Measurements from ENCODE around the gene COP1. TPM values are rescaled to one million over a fixed set of nuclear protein-coding genes. Genes with fewer than 3 reads are reported as not detected.

COP1 gene
- total RNA-seq, 1 donor from 2014 or later, result 37.0 TPM

DNA sequence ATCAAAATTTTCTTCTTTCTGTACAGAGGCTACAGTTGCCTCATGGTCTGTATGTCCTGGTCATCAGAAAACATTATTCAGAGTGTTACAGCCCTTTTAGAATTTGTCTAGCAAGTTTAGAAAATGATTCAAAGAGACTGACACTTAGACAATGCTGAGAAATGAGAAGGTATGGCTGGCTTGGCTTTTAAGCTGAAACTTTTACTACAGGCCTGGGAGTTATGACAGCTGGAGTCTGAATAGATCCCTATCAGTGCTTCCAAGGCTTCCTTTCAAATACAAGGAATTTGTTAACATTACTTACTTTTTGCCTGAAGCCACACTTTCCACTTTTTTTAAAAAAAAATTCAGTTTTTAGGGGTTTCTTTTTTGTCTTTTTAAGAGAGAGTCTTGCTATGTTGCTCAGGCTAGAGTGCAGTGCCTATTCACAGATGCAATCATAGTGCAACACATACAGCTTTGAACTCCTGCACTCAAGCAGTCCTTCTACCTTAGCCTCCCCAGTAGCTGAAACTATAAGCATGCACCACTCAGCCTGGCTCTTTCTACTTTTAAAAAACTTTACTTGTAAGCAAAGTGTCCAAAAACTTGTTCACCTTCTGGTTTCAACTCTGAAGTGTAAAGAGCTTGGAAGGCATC, 10.5 kb upstream of the COP1 start:
- Mint-ChIP-seq H3K4me3 (ENCODE audit: unreplicated experiment) (no peak overlapping the region), H3K27ac (ENCODE audit: unreplicated experiment) (no peak overlapping the region), H3K36me3 (ENCODE audit: low read depth) (no peaks in the 10 kb centered on the region), H3K27me3 (ENCODE audit: low read depth) (peaks cover 19% of the 10 kb centered on the region), H3K9me3 (ENCODE audit: low read depth) (no peaks in the 10 kb centered on the region), H3K4me1 (ENCODE audit: low read depth) (no peaks in the 10 kb centered on the region)
- no peak for DNase-seq (ENCODE audit: low spot score)
- TF ChIP-seq, protein P1, sequence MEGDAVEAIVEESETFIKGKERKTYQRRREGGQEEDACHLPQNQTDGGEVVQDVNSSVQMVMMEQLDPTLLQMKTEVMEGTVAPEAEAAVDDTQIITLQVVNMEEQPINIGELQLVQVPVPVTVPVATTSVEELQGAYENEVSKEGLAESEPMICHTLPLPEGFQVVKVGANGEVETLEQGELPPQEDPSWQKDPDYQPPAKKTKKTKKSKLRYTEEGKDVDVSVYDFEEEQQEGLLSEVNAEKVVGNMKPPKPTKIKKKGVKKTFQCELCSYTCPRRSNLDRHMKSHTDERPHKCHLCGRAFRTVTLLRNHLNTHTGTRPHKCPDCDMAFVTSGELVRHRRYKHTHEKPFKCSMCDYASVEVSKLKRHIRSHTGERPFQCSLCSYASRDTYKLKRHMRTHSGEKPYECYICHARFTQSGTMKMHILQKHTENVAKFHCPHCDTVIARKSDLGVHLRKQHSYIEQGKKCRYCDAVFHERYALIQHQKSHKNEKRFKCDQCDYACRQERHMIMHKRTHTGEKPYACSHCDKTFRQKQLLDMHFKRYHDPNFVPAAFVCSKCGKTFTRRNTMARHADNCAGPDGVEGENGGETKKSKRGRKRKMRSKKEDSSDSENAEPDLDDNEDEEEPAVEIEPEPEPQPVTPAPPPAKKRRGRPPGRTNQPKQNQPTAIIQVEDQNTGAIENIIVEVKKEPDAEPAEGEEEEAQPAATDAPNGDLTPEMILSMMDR (IDR thresholded peaks at IDR 0.05), result no peak

DNA sequence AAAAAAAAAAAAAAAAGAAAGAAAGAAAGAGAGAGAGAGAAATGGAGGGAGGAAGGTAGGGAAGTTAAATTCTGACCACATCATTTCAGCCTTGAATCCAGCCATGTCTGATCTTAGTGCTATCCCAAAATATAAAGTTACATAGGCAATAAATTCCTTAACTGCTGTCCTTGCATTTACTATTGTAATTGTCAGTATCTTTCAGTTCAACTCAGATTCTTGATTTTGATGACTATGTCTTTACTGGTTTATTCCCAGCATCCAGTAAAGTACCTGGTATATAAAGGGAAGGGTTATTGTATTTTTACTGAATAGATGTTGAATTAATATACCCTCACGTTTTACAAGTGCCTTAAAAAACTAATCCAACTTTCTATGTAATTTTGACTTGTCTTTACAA, 8.9 kb upstream of the COP1 start:
- no peak overlapping the region for H3K27ac Mint-ChIP-seq (ENCODE audit: unreplicated experiment)
- peaks cover 17% of the 10 kb centered on the region for H3K27me3 Mint-ChIP-seq (ENCODE audit: low read depth)
- TF ChIP-seq, protein P1 (IDR thresholded peaks at IDR 0.05), result no peak
- no peak for DNase-seq (ENCODE audit: low spot score)
- H3K9me3 Mint-ChIP-seq (ENCODE audit: low read depth), result no peaks in the 10 kb centered on the region
- H3K4me1 Mint-ChIP-seq (ENCODE audit: low read depth), result peaks cover 4% of the 10 kb centered on the region
- H3K4me3 Mint-ChIP-seq (ENCODE audit: unreplicated experiment), result no peak overlapping the region
- H3K36me3 Mint-ChIP-seq (ENCODE audit: low read depth), result no peaks in the 10 kb centered on the region

DNA sequence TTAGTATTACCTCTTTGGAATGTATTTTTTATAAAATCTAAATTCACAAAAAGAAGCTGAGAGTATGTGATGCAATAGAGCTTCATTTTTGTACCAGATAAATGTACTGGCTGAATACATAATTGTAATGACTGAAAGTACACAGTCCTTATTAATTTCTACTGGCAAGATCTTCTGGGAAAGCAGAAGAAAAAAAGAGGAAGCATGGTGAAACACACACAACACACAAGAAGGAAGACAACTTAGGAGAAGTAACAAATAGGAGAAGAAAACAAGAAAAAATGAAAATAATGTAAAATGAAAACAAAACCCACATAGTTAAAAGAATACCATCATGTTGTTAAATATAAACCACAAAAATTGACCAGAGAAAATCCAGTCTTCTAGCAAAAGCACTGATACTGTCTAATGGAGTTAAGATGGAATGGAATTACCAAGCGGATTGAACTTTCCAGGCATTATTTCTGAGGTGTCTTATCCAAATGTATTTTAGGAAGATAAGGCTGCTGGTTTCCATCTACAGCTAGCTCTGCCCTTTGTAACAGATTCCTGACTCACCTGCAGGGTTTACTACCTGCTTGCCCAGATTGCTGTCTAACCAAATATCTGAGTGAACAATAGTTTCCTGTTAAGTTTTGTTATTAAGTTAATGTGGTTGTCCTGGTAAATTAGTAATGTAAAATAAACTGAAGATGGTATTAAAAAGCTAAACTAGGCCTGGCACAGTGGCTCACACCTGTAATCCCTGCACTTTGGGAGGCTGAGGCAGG, 4.5 kb upstream of the COP1 start:
- no peak for DNase-seq (ENCODE audit: low spot score)
- no peak overlapping the region for H3K4me3 Mint-ChIP-seq (ENCODE audit: unreplicated experiment)
- H3K27me3 Mint-ChIP-seq (ENCODE audit: low read depth), result peaks cover 10% of the 10 kb centered on the region
- TF ChIP-seq, protein P1 (IDR thresholded peaks at IDR 0.05), result no peak
- no peaks in the 10 kb centered on the region for H3K9me3 Mint-ChIP-seq (ENCODE audit: low read depth)
- no peaks in the 10 kb centered on the region for H3K36me3 Mint-ChIP-seq (ENCODE audit: low read depth)
- H3K4me1 Mint-ChIP-seq (ENCODE audit: low read depth), result peaks cover 12% of the 10 kb centered on the region
- peak overlapping the region; percentile 24 for H3K27ac Mint-ChIP-seq (ENCODE audit: unreplicated experiment)

DNA sequence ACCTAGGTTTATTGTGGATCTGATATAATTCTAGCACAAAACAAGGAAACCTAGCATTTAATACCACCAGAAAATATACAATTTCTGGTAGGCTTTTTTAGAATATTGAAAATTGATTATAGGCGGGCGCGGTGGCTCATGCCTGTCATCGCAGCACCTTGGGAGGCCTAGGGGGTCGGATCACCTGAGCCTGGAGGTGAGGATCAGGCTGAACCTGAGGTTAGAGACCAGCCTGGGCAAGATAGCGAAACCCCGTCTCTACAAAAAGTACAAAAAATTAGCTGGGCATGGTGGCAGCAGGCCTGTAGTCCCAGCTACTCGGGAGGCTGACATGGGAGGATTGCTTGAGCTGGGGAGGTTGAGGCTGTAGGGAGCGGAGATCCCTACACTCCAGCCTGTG, 948 bp upstream of the COP1 start:
- no peak for DNase-seq (ENCODE audit: low spot score)
- peak overlapping the region; percentile 99 for H3K4me3 Mint-ChIP-seq (ENCODE audit: unreplicated experiment)
- H3K9me3 Mint-ChIP-seq (ENCODE audit: low read depth), result no peaks in the 10 kb centered on the region
- H3K27ac Mint-ChIP-seq (ENCODE audit: unreplicated experiment), result no peak overlapping the region
- peaks cover 39% of the 10 kb centered on the region for H3K4me1 Mint-ChIP-seq (ENCODE audit: low read depth)
- H3K27me3 Mint-ChIP-seq (ENCODE audit: low read depth), result no peaks in the 10 kb centered on the region
- H3K36me3 Mint-ChIP-seq (ENCODE audit: low read depth), result no peaks in the 10 kb centered on the region
- TF ChIP-seq, protein P1 (IDR thresholded peaks at IDR 0.05), result no peak

DNA sequence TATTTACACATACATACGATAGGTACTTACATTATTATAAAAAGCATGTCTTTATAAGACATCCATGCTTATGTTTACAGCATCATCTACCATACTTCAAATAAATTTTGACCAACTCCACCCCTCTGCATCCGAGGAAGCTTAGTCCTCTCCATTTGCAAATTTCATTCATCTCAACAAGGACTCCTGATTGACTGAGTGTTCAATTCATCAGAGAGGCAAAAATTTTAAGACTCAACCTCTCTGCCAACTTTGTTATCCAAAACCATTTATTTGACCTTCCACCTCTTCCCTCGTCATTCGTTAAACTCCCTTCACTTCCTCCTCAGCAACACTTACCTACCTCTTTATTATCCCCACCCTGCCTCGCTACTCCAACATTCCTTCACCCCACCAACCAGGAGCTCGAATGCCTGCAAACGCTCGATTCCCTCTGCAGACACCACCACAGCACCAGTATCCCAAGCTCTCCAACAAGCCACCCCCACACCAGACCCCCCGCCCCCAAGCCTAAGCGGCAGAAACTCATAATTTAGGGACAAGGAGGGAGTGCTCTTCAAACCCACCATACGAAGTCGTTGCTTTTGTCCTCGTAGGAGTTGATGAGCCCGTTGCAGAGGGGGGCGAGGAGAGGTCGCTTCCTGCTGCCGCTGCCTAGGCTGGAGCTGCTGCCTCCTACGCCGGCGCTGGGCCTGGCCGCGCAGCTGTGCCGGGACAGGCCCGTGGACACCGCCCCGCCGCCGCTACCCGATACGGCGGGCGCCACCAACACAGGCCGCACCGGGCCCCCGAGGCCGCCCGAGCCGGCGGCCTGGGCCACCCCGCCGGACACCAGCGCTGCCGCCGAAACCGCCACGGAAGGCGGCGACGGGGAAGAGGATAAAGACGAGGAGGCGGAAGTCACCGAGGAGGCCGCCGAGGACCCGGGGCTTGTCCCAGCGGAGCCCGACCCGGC, 803 bp downstream of the COP1 start:
- H3K4me3 Mint-ChIP-seq (ENCODE audit: unreplicated experiment), result peak overlapping the region; percentile 99
- H3K4me1 Mint-ChIP-seq (ENCODE audit: low read depth), result peaks cover 43% of the 10 kb centered on the region
- peak; percentile 89 for DNase-seq (ENCODE audit: low spot score)
- H3K36me3 Mint-ChIP-seq (ENCODE audit: low read depth), result no peaks in the 10 kb centered on the region
- TF ChIP-seq, protein P1 (IDR thresholded peaks at IDR 0.05), result no peak
- H3K27me3 Mint-ChIP-seq (ENCODE audit: low read depth), result no peaks in the 10 kb centered on the region
- H3K27ac Mint-ChIP-seq (ENCODE audit: unreplicated experiment), result peak overlapping the region; percentile 99
- H3K9me3 Mint-ChIP-seq (ENCODE audit: low read depth), result no peaks in the 10 kb centered on the region
